Subcutaneous adipose tissue (tissue), 4 donors: ENCODE data around the gene CBX4. TPM values are rescaled to one million over a fixed set of nuclear protein-coding genes. Genes with fewer than 3 reads are reported as not detected.

Experiments used
- total RNA-seq, 4 donors: library from RNA; depleted of rRNA; stranded (reverse); fragments of >200 nt; gene quantifications; one replicate each; pipeline ENCODE4 v1.1.0, GENCODE V29; 2016
- TF ChIP-seq, protein P1 (sequence below): fragments of 450-650 bp; IDR thresholded peaks from one replicate; pipeline ENCODE4 v1.5.1; 2016; ENCODE audit warnings: low read depth, mild to moderate bottlenecking, control low read depth, antibody characterized with exemption, moderate library complexity

Gene CBX4
- total RNA-seq, 4 donors from 2014 or later, result 3.9 to 9.6 (median 7.6) TPM

DNA sequence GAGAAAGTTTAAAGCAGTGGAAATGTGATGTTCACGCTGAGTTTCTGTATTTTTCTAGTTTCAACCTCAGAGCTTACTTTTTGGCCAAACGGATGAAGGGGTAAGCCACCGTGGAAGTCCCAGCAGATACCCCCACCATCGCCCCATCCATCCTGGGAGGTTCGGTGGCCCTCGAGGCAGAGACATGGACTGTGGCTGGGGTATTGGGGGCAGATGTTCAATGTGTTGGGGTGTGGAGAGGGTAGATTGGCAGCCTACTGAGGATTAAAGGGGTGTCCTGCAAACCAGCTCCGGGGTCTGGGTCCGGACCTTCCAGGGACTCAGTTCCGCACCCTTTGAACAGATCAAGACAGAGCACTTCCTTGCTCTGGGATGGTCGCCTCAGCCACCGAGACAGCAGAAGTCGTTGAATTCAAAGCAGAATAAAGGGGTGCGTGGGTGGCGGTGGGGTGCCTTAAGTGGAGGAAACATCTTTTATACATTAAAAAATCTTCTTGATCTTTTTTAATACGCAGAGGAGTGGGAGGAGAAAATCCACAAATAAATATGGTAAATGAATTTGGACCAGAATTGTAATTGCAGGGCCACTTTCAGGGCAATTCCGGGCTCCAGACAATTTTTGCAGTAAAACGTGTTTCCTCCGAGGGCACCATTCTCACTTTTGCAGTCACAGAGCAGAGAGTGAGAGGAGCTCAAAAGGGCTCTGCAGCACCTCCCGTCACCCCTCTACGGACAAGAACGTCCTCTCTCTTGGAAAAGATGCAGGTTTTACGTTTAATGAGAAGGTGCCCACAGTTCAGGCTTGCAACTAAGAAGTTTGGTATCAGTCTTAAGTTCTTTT is 34.2 kb downstream of the CBX4 start:
- TF ChIP-seq, protein P1, sequence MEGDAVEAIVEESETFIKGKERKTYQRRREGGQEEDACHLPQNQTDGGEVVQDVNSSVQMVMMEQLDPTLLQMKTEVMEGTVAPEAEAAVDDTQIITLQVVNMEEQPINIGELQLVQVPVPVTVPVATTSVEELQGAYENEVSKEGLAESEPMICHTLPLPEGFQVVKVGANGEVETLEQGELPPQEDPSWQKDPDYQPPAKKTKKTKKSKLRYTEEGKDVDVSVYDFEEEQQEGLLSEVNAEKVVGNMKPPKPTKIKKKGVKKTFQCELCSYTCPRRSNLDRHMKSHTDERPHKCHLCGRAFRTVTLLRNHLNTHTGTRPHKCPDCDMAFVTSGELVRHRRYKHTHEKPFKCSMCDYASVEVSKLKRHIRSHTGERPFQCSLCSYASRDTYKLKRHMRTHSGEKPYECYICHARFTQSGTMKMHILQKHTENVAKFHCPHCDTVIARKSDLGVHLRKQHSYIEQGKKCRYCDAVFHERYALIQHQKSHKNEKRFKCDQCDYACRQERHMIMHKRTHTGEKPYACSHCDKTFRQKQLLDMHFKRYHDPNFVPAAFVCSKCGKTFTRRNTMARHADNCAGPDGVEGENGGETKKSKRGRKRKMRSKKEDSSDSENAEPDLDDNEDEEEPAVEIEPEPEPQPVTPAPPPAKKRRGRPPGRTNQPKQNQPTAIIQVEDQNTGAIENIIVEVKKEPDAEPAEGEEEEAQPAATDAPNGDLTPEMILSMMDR, result no peak

DNA sequence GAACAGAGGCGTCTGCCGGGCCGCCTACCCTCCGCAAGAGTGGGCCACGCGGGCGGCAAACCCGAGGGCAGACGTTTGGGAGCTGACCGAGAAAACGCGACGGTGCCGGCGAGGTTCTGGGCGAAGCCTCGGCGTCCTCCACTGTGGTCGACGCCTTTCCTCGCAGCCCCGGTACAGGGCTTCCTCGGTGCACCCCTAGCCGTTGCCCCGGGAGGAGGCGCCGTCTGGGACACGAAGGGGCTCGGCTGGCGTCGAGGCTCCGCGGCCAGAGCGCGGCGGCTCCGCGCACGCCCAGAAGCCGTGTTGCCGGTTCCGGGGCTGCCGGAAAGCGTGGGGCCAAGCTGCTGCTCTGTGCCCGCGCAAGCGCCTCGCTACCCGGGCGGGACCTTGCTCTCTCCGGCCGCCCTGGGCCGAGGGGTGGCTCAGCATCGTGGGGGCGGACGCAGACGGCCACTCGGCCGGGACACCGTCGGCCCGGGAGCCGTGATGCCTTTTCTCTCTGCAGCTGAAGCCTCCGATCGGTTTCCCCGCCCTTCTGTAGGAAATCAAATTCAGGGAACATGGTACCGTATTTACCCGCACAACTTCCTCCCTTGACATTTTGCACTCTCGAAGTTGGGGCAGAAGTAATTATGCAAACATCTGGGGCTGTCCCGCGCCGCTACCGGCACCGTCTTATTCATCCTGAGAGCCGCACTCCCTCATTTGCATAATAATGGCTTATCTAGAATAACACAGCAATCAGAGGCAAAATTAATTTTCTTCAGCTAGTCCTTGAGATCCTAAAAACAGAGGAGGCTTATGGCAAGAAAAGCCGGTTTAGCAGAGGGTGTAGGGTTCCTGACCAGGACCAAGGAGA is 35.0 kb downstream of the CBX4 start:
- TF ChIP-seq, protein P1, result no peak

DNA sequence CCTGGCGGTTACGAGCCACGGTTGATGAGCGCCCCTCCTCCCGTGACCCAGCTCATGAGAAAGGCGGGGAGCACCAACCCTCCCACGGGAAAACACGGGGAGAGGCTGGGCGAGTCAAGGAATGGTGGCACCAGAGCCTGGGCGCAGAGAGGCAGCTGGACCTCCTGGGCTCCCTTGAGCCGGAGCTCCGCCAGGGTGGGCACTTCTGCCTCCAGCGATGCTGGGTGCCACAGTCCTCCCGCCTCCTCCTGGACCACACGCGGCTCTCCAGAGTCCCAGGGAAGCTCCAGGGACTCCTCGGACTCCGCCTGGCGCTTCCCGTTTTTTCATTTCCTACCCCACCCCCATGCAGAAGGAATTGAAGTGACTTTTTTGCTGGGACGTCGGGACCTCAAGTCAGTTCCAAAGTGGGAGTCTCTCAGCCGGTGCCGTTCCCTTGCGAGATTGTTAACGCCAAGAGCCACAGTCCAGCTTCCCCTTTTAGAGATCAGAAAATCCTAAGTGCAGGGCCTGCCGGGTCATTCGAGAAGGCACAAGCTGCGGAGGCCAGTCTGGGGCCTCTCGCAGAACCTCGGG is 35.7 kb downstream of the CBX4 start:
- TF ChIP-seq, protein P1, result no peak

DNA sequence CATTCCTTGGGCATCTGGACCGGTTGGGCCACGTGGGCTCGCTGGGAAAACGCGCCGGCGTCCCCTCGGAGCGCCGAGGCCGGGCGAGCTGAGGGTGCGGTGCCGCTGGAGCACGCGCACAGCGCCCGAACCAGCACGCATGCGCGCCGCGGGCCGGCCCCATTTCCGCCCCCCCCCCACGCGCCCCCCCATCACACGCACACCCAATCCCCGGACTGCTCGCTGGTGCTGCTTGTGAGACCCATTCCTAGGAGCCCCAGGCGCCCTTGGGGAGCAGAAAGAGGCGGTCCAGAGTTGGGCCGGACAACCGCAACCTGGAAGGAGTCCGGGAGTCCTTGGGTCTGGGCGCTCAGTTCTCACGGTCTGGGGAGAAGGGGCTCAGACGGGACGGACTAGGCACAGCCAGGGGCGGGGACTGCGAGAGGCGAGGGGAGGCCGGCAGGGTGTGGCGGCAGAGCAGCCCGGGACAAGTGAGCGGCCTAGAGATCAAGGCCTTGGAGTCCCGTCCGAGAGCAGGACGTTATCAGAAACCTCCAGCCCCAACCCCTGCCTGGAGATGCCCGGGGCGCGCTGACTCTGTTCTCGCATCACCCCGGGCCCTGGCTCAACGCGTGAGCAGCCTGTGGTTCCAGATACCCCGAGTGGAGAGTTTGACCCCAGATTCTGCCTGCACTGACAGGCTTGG is 36.4 kb downstream of the CBX4 start:
- TF ChIP-seq, protein P1, result no peak

DNA sequence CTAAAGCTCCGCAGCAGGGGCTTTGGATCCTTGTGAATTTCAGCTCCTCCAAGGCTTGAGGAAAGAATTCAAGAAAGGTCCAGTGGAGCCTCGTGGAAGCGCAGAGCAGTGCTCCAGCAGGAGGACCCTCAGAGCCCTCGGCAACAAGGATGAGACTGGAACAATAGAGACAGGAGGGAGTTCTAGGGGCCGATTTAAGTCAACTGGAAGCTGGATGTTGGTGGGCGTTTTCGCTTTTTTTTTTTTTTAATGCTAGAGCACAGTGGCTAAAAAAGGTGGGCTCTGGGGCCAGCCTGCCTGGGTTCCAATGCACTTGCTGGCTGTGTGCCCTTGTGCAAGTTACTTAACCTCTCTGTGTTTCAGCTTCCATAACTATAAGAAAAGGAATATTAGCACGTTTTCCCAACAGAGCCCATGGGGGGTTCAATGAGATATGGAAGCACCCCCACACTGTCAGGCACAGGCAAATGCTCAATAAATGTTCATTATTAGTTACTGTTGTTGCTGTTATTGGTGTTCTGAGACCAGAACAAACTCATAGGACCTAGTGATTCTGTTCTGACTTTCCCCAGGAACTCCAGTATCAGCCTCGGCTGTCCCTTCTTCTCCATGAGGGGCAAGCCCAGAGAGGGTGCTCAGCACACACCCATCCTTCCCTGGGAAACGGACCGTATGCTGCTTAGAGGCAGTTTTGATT is 37.1 kb downstream of the CBX4 start:
- TF ChIP-seq, protein P1, result no peak

DNA sequence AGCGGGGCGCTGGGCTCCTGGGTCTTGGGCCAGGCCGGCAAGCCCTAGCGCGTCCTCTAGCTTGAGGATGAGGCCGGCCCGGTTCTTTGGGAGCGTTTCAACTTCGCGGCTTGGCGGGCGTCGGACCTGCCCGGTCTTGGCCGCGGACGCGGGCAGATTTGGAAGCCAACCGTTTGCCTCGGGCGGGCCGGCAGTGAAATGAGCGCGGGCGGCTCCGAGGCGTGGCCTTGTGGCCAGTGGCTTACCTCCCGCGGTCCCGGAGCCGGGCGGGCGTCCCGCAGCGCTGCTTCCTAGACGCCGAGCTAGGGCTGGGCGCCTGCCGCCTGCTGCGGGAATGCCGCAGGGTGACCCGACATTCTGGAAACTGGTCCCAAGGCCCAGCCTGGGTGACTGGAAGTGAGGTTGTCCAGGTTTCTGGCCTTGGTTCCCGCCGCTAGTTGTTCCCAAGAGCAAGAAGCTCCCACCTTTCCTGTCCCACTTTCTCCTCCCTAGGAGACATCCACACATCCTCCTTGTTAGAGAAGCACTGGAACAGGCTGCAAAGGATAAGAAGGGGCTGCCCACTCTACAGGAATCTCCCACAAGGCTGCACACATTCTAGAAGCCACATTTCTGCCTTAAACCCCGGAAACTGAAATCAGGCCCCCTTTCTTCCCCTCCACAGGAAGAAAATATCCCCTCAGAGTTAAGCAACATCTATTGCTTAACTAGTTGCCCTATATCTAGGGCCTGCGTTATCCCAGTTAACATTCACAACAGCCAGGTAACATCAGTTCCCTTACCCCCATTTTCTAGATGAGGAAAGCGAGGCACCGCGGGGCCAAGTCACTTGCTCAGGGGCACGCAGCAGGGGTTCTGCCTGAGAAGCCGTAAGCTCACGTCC is 37.8 kb downstream of the CBX4 start:
- TF ChIP-seq, protein P1, result no peak
